HepG2 (cell line): Measurements from ENCODE around the gene CIBAR2. TPM values are rescaled to one million over a fixed set of nuclear protein-coding genes. Genes with fewer than 3 reads are reported as not detected.
A peak's percentile ranks its signal among the peaks of the same experiment; 100 is the strongest.

ENCODE experiments used
- ATAC-seq: fragments of 200-7000 bp; cut with Tn5 transposase; 3 replicates; pipeline ENCODE4 v1.9.1; 2020; ENCODE audit warnings: mild to moderate bottlenecking, moderate library complexity
- BruUV-seq: library from RNA; stranded (reverse); fragments of 400-500 nt; replicated peaks from 2 replicates; lab custom pipeline; 2021; lab: Mats Ljungman, UMichigan
- CTCF ChIA-PET: fragments of 300-600 bp; formaldehyde crosslinking; extraction: SDS; loops from one replicate; lab custom pipeline; 2021; ENCODE audit warnings: low total read pairs, inconsistent platforms, low intra/inter-chr PET ratio; lab: Yijun Ruan, JAX
- POLR2A ChIA-PET: fragments of 350-600 bp; sonication (Branson Sonifier 250); formaldehyde crosslinking; loops from one replicate; lab custom pipeline; 2020; ENCODE audit warnings: antibody characterized with exemption, inconsistent platforms; lab: Yijun Ruan, JAX
- DNase-seq: peaks from one replicate; pipeline ENCODE4 v3.0.0-alpha.2; 2015; ENCODE audit warnings: low spot score
- FAIRE-seq: peaks from 3 replicates; lab custom pipeline; 2011; peaks lifted over from hg19 to GRCh38; lab: Jason Lieb, UNC
- H2AFZ ChIP-seq: one replicate; pipeline ENCODE4 v1.6.1; 2011; ENCODE audit warnings: low read length, inconsistent platforms
- H3K27ac ChIP-seq: fragments of 300-600 bp; 3 replicates; pipeline ENCODE4 v1.8.0; 2011; ENCODE audit warnings: mixed run types, mild to moderate bottlenecking, mixed read lengths, low read length, inconsistent platforms; ENCODE audit not compliant: insufficient read depth; ENCODE audit errors: extremely low read length
- H3K27me3 ChIP-seq, 2 experiments: fragments of 200-600 bp in 1 of 2; 2 replicates in 1 of 2; 3 replicates in 1 of 2; pipeline versions ENCODE4 v1.6.0 to v1.8.0; 2011; ENCODE audit warnings: low read length in 2 of 2, mild to moderate bottlenecking in 2 of 2, moderate library complexity in 2 of 2, inconsistent platforms in 1 of 2; ENCODE audit not compliant: insufficient read depth in 2 of 2, control insufficient read depth in 1 of 2
- H3K36me3 ChIP-seq, 2 experiments: fragments of 200-600 bp in 1 of 2; replicated peaks in 1 of 2; 2 replicates in 1 of 2; 3 replicates in 1 of 2; pipeline versions ENCODE4 v1.5.1 to v1.8.0; 2011; ENCODE audit warnings: low read length in 2 of 2, inconsistent platforms in 1 of 2; ENCODE audit not compliant: insufficient read depth in 2 of 2, control insufficient read depth in 1 of 2
- H3K4me1 ChIP-seq: 2 replicates; pipeline ENCODE4 v1.5.1; 2012; ENCODE audit warnings: low read length, inconsistent platforms; ENCODE audit not compliant: insufficient read depth
- H3K4me2 ChIP-seq: 2 replicates; pipeline ENCODE4 v1.6.0; 2011; ENCODE audit warnings: low read depth, low read length, inconsistent platforms
- H3K4me3 ChIP-seq, 3 experiments: fragments of 200-600 bp in 1 of 3; sonication (generic), shearing (Covaris generic) in 1 of 3; replicated peaks in 1 of 3; 2 replicates each; pipeline ENCODE4 v1.5.1; 2011 to 2016; ENCODE audit warnings: low read length in 3 of 3, inconsistent platforms in 2 of 3, low read depth in 2 of 3, mild to moderate bottlenecking in 2 of 3, control low read depth in 1 of 3, mixed read lengths in 1 of 3; ENCODE audit not compliant: insufficient read depth in 1 of 3
- H3K79me2 ChIP-seq: one replicate; pipeline ENCODE4 v1.6.1; 2011; ENCODE audit warnings: low read length, inconsistent platforms; ENCODE audit not compliant: insufficient read depth
- H3K9ac ChIP-seq: 2 replicates; pipeline ENCODE4 v1.6.0; 2011; ENCODE audit warnings: mild to moderate bottlenecking, low read depth, low read length, inconsistent platforms; ENCODE audit not compliant: insufficient read depth
- H3K9me3 ChIP-seq: 2 replicates; pipeline ENCODE4 v1.5.1; 2012; ENCODE audit warnings: mild to moderate bottlenecking, low read length
- H4K20me1 ChIP-seq: 2 replicates; pipeline ENCODE4 v1.6.0; 2011; ENCODE audit warnings: inconsistent platforms, mild to moderate bottlenecking, low read length, moderate library complexity; ENCODE audit not compliant: insufficient read depth
- ASH2L ChIP-seq: fragments of 300-600, 200-600 bp; sonication (generic); IDR thresholded peaks from 2 replicates; pipeline ENCODE4 v1.7.0; 2017; ENCODE audit warnings: low read depth, mild to moderate bottlenecking, moderate library complexity, mixed read lengths, low read length; ENCODE audit not compliant: insufficient read length
- STAG1 ChIP-seq: sonication (generic); formaldehyde crosslinking; IDR thresholded peaks from 2 replicates; pipeline ENCODE4 v1.4.0; 2020; ENCODE audit warnings: missing genetic modification reagents
- XRCC5 ChIP-seq: fragments of 200-400 bp; formaldehyde crosslinking; optimal IDR thresholded peaks from 2 replicates; pipeline ENCODE3; 2017; ENCODE audit warnings: mild to moderate bottlenecking, low read length
- ZNF775 ChIP-seq: sonication (generic); formaldehyde crosslinking; IDR thresholded peaks from 2 replicates; pipeline ENCODE4 v1.4.0; 2020; ENCODE audit warnings: missing genetic modification reagents, mild to moderate bottlenecking, moderate library complexity, borderline replicate concordance
- ZNF788 ChIP-seq: sonication (generic); formaldehyde crosslinking; IDR thresholded peaks from 2 replicates; pipeline ENCODE4 v1.5.0; 2020; ENCODE audit warnings: mild to moderate bottlenecking, missing genetic modification reagents, borderline replicate concordance
- WGBS: methylation state at CpG from one replicate; pipeline ENCODE4 v1.1.6; 2017; ENCODE audit warnings: low lambda C conversion rate; 5-methylcytosine and 5-hydroxymethylcytosine counted together
- in situ Hi-C: cut with HindIII; loops from 2 replicates; pipeline ENCODE4 v1.10.0; 2017; ENCODE audit warnings: low pct_unique_long_range_greater_than_20kb; ENCODE audit not compliant: extremely low pct_ligation_motif_present
- intact Hi-C: fragments of 100-400 bp; cut with micrococcal nuclease; formaldehyde crosslinking; loops from one replicate; pipeline ENCODE4 v1.10.0; 2022; ENCODE audit not compliant: unreplicated experiment
- polyA plus RNA-seq, 8 experiments: library from polyadenylated mRNA; depleted of rRNA in 3 of 8; stranded (reverse) in 7 of 8; unstranded in 1 of 8; fragments of >200 nt; fragmentation: Illumina TruSeq in 4 of 8; extraction: Trizol in 4 of 8; gene quantifications; 2 replicates each; pipeline versions ENCODE4 v1.2.1 to v1.2.3, GENCODE V29; 2011 to 2016; ENCODE audit warnings: low read depth in 4 of 8, missing spikeins in 1 of 8, mixed read lengths in 1 of 8; ENCODE audit not compliant: insufficient read depth in 1 of 8
- total RNA-seq, 5 experiments: library from RNA; depleted of rRNA; stranded (reverse); fragments of >200 nt; fragmentation: Illumina TruSeq; extraction: Trizol; gene quantifications; 2 replicates each; pipeline ENCODE4 v1.2.3, GENCODE V29; 2016; ENCODE audit warnings: low read depth in 1 of 5
- TF ChIP-seq, protein P1 (sequence below): sonication (generic); formaldehyde crosslinking; IDR thresholded peaks from 2 replicates; pipeline ENCODE4 v1.5.0; 2020; ENCODE audit warnings: mild to moderate bottlenecking, missing genetic modification reagents, moderate library complexity
- TF ChIP-seq, protein P2 (sequence below): sonication (generic); IDR thresholded peaks from 2 replicates; pipeline ENCODE4 v1.6.1; 2016; ENCODE audit warnings: low read depth, borderline replicate concordance
- TF ChIP-seq, protein P3 (sequence below): sonication (generic); formaldehyde crosslinking; IDR thresholded peaks from 2 replicates; pipeline ENCODE4 v1.4.0; 2020; ENCODE audit warnings: missing genetic modification reagents
- TF ChIP-seq, protein P4 (sequence below): sonication (generic); formaldehyde crosslinking; IDR thresholded peaks from 2 replicates; pipeline ENCODE4 v1.4.0; 2020; ENCODE audit warnings: missing genetic modification reagents
- TF ChIP-seq, protein P5 (sequence below), 2 experiments: sonication (generic) in 1 of 2; formaldehyde crosslinking in 1 of 2; IDR thresholded peaks; 2 replicates each; pipeline versions ENCODE4 v1.4.0 to v1.6.1; 2018 to 2020; ENCODE audit warnings: missing genetic modification reagents in 2 of 2, borderline replicate concordance in 1 of 2, low read depth in 1 of 2, mild to moderate bottlenecking in 1 of 2, missing biosample characterization in 1 of 2

The CIBAR2 gene
- total and polyA plus RNA-seq, 2 of the 13 experiments (the other 11 are each of a cell fraction or from before 2014, with no cell fraction given) = not detected

DNA sequence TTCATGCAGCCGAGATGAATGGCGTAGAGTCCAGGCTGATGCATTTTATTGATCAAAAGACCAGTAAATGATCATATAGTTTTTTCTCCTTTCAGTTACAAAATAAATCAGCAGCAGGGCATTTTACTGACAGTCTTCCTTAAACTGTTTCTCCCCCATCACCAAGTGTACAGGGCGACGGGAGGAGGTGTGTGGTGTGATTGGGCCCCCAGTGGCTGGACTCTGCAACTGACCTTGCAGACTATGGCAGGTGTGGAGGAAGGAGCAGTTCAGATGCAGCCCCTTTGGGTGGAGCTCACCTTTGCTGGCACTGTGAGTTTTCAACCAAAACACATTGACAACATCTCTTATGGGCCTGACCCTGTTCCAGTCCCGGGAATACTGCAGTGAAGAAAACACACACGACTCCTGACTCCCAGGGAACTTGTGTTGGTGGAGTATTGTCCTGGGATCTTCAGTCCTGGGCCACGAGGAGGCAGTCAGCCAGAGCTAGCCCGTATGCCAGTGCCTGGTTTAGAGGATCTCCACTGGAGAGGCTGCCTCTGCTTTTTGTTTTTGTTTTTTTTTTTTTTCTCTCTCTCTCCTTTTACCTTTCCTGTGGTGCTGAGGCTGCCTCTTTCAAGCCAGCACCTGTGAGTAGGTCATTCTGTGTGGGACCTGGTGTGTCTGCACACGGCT is 54.9 kb downstream of the CIBAR2 start:
- no peaks in the 10 kb centered on the region for H3K36me3 ChIP-seq
- no peak overlapping the region for H3K4me2 ChIP-seq
- DNase-seq = peak; percentile 48
- ATAC-seq = peak; percentile 93
- H3K9me3 ChIP-seq = no peaks in the 10 kb centered on the region
- H3K9ac ChIP-seq = no peak overlapping the region
- intact Hi-C loops (no loop called here), in situ Hi-C loops (no loop called here)
- WGBS = 26% methylated on average over 9 of the region's 9 CpGs
- ChIA-PET CTCF (interaction anchor here (1.6 kb wide), 1 partner anchor 86 kb away, joined by 3 read pairs; no protein-coding TSS in a partner anchor), POLR2A (no interaction called here)
- FAIRE-seq = peak; percentile 97
- no peaks in the 10 kb centered on the region for H4K20me1 ChIP-seq
- H3K27me3 ChIP-seq = peaks cover 0 to 12% of the 10 kb centered on the region in 2 experiments; a peak in 3 of 5 replicates
- peaks cover 33% of the 10 kb centered on the region for H3K4me1 ChIP-seq
- H3K4me3 ChIP-seq = no peak overlapping the region
- no TSS peak for BruUV-seq
- H3K79me2 ChIP-seq = no peaks in the 10 kb centered on the region
- no peak overlapping the region for H2AFZ ChIP-seq
- H3K27ac ChIP-seq = no peak overlapping the region
- no peak for TF ChIP-seq ZNF775 (CRISPR knock-in tag)
- TF ChIP-seq, protein P1, sequence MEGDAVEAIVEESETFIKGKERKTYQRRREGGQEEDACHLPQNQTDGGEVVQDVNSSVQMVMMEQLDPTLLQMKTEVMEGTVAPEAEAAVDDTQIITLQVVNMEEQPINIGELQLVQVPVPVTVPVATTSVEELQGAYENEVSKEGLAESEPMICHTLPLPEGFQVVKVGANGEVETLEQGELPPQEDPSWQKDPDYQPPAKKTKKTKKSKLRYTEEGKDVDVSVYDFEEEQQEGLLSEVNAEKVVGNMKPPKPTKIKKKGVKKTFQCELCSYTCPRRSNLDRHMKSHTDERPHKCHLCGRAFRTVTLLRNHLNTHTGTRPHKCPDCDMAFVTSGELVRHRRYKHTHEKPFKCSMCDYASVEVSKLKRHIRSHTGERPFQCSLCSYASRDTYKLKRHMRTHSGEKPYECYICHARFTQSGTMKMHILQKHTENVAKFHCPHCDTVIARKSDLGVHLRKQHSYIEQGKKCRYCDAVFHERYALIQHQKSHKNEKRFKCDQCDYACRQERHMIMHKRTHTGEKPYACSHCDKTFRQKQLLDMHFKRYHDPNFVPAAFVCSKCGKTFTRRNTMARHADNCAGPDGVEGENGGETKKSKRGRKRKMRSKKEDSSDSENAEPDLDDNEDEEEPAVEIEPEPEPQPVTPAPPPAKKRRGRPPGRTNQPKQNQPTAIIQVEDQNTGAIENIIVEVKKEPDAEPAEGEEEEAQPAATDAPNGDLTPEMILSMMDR (CRISPR knock-in tag) = peak; percentile 70
- TF ChIP-seq, protein P2, sequence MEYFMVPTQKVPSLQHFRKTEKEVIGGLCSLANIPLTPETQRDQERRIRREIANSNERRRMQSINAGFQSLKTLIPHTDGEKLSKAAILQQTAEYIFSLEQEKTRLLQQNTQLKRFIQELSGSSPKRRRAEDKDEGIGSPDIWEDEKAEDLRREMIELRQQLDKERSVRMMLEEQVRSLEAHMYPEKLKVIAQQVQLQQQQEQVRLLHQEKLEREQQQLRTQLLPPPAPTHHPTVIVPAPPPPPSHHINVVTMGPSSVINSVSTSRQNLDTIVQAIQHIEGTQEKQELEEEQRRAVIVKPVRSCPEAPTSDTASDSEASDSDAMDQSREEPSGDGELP = no peak
- peak; percentile 56 for TF ChIP-seq STAG1 (CRISPR knock-in tag)
- TF ChIP-seq, protein P3, sequence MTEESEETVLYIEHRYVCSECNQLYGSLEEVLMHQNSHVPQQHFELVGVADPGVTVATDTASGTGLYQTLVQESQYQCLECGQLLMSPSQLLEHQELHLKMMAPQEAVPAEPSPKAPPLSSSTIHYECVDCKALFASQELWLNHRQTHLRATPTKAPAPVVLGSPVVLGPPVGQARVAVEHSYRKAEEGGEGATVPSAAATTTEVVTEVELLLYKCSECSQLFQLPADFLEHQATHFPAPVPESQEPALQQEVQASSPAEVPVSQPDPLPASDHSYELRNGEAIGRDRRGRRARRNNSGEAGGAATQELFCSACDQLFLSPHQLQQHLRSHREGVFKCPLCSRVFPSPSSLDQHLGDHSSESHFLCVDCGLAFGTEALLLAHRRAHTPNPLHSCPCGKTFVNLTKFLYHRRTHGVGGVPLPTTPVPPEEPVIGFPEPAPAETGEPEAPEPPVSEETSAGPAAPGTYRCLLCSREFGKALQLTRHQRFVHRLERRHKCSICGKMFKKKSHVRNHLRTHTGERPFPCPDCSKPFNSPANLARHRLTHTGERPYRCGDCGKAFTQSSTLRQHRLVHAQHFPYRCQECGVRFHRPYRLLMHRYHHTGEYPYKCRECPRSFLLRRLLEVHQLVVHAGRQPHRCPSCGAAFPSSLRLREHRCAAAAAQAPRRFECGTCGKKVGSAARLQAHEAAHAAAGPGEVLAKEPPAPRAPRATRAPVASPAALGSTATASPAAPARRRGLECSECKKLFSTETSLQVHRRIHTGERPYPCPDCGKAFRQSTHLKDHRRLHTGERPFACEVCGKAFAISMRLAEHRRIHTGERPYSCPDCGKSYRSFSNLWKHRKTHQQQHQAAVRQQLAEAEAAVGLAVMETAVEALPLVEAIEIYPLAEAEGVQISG (CRISPR knock-in tag) = no peak
- TF ChIP-seq ASH2L = peak; percentile 16
- TF ChIP-seq XRCC5 = peak; percentile 69
- TF ChIP-seq ZNF788 (CRISPR knock-in tag) = peak; percentile 35; the same call in 1 of the 2 replicates
- TF ChIP-seq, protein P4, sequence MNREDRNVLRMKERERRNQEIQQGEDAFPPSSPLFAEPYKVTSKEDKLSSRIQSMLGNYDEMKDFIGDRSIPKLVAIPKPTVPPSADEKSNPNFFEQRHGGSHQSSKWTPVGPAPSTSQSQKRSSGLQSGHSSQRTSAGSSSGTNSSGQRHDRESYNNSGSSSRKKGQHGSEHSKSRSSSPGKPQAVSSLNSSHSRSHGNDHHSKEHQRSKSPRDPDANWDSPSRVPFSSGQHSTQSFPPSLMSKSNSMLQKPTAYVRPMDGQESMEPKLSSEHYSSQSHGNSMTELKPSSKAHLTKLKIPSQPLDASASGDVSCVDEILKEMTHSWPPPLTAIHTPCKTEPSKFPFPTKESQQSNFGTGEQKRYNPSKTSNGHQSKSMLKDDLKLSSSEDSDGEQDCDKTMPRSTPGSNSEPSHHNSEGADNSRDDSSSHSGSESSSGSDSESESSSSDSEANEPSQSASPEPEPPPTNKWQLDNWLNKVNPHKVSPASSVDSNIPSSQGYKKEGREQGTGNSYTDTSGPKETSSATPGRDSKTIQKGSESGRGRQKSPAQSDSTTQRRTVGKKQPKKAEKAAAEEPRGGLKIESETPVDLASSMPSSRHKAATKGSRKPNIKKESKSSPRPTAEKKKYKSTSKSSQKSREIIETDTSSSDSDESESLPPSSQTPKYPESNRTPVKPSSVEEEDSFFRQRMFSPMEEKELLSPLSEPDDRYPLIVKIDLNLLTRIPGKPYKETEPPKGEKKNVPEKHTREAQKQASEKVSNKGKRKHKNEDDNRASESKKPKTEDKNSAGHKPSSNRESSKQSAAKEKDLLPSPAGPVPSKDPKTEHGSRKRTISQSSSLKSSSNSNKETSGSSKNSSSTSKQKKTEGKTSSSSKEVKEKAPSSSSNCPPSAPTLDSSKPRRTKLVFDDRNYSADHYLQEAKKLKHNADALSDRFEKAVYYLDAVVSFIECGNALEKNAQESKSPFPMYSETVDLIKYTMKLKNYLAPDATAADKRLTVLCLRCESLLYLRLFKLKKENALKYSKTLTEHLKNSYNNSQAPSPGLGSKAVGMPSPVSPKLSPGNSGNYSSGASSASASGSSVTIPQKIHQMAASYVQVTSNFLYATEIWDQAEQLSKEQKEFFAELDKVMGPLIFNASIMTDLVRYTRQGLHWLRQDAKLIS (CRISPR knock-in tag) = no peak
- TF ChIP-seq, protein P5, sequence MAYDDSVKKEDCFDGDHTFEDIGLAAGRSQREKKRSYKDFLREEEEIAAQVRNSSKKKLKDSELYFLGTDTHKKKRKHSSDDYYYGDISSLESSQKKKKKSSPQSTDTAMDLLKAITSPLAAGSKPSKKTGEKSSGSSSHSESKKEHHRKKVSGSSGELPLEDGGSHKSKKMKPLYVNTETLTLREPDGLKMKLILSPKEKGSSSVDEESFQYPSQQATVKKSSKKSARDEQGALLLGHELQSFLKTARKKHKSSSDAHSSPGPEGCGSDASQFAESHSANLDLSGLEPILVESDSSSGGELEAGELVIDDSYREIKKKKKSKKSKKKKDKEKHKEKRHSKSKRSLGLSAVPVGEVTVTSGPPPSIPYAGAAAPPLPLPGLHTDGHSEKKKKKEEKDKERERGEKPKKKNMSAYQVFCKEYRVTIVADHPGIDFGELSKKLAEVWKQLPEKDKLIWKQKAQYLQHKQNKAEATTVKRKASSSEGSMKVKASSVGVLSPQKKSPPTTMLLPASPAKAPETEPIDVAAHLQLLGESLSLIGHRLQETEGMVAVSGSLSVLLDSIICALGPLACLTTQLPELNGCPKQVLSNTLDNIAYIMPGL (CRISPR knock-in tag; IDR thresholded peaks at IDR 0.05; ENCODE audit: borderline replicate concordance in 1 of 2, low read depth in 1 of 2) = peak in 1 of 2 experiments; percentile 68; a peak in 1 of 4 replicates
